ENCODE measurements around the gene CCDC63.

GRCh38 chr12:110903511-110903910 is 56.7 kb downstream of the CCDC63 start:
- TF ChIP-seq CTCF (IDR thresholded peaks at IDR 0.05): no peak
- TF ChIP-seq POLR2A (IDR thresholded peaks at IDR 0.05): no peak
